LNCAP (cell line): ENCODE data around the gene GALNT9.

Source experiments
- CTCF ChIP-seq: fragments of 450-650 bp; IDR thresholded peaks from 2 replicates; pipeline ENCODE4 v1.5.1; 2017; ENCODE audit warnings: mild to moderate bottlenecking

GALNT9 gene

GRCh38 chr12:132247718-132248452 is 81.5 kb downstream of the GALNT9 start:
- TF ChIP-seq CTCF, result no peak

GRCh38 chr12:132246997-132247717 is 82.2 kb downstream of the GALNT9 start:
- no peak for TF ChIP-seq CTCF

GRCh38 chr12:132245521-132246101 is 83.8 kb downstream of the GALNT9 start:
- no peak for TF ChIP-seq CTCF

- no peak for TF ChIP-seq CTCF
Measured at GRCh38 chr12:132244724-132245295, 84.6 kb downstream of the GALNT9 start.

GRCh38 chr12:132243596-132244310 is 85.6 kb downstream of the GALNT9 start:
- no peak for TF ChIP-seq CTCF

- no peak for TF ChIP-seq CTCF
Measured at GRCh38 chr12:132239796-132240668, 89.4 kb downstream of the GALNT9 start.
